A549 treated with CpdA at 1 μM for 4 hours (cell line): ENCODE results near the gene HERC2. TPM values are rescaled to one million over a fixed set of nuclear protein-coding genes. Genes with fewer than 3 reads are reported as not detected.

ENCODE experiments used
- total RNA-seq: library from RNA; stranded (reverse); fragments of 200-300 nt; extraction: Qiagen RNA extraction; gene quantifications from 5 replicates; pipeline ENCODE4 v1.2.3, GENCODE V29; 2022; ENCODE audit warnings: low read depth

Gene HERC2
- total RNA-seq, result 41.3 to 51.8 TPM (median 49.8 TPM) in 5 replicates

GRCh38 chr15:28322129-28322588, at the start of gene HERC2:
HERC2 (minus strand) TSS chr15:28322179; CDS start chr15:28321433, 746 bp downstream.

GRCh38 chr15:28357984-28358383, 36.0 kb upstream of the HERC2 start, which contains the start of gene GOLGA6L24:
GOLGA6L24 (minus strand) TSS chr15:28358084; CDS start chr15:28358023, 61 bp downstream.

DNA sequence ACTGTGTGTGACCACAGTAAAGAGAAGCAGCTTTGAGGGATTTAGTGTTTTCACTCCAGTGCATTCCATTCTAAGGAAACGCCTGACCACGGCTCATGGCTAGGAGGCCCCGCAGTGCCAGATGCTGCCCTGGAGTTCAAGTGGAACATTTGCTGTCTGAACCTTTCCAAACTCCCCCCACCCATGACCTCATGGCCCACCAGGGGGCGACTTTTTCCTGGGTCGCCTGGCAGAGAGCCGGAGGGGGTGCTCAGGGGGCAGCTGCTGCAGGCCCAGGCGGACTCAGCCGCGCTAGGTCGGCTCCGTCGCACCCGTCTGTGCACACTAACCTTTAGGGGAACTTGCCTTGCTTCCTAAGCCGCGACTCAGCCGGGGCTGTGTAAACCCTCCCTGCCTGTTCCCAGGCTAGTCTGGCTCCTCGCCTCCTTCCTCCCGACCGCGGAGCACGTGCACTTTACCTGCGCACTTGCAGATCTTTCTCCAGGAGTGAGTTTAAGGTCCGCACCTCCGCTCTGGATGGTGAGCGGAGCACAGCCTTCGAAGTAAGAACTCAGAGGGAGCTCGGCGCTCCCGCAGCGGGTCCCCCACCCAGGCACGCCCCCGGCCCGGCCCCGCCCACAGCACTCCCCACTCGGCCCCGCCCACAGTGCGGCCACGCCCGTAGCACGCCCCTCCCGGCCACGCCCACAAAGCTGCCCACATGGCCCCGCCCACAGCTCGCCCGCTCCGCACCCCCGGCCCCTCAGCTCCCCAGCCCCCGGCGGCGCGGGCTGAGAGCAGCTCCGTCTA, 223.0 kb downstream of the HERC2 start, which contains the start of gene OCA2:
Gene OCA2, minus strand, starts transcription at position 550 of the 789 bp plus-strand sequence. CDS start 17,441 bp downstream, outside the sequence.

Other genes with a start within 250 kb of the HERC2 start
- 0.09 to 0.19 TPM (median 0.11 TPM) in 4 of 5 replicates, not detected in the other for gene OCA2, start 222.9 kb downstream of the HERC2 start, total RNA-seq
- gene GOLGA6L24, start 35.9 kb upstream of the HERC2 start, total RNA-seq, result not detected in 5 replicates
- not detected in 5 replicates for gene GOLGA8F, start 56.5 kb upstream of the HERC2 start, total RNA-seq
- gene GOLGA8G, start 210.8 kb upstream of the HERC2 start, total RNA-seq, result 0.02 TPM in 1 of 5 replicates, not detected in the others
- not detected in 5 replicates for gene GOLGA6L25, start 231.4 kb upstream of the HERC2 start, total RNA-seq